LNCAP (cell line): Measurements from ENCODE around the gene SLC35E2B.

Experiments
- TF ChIP-seq, protein P1 (sequence below): fragments of 450-650 bp; IDR thresholded peaks from 2 replicates; pipeline ENCODE4 v1.5.1; 2017; ENCODE audit warnings: mild to moderate bottlenecking

Gene SLC35E2B

DNA sequence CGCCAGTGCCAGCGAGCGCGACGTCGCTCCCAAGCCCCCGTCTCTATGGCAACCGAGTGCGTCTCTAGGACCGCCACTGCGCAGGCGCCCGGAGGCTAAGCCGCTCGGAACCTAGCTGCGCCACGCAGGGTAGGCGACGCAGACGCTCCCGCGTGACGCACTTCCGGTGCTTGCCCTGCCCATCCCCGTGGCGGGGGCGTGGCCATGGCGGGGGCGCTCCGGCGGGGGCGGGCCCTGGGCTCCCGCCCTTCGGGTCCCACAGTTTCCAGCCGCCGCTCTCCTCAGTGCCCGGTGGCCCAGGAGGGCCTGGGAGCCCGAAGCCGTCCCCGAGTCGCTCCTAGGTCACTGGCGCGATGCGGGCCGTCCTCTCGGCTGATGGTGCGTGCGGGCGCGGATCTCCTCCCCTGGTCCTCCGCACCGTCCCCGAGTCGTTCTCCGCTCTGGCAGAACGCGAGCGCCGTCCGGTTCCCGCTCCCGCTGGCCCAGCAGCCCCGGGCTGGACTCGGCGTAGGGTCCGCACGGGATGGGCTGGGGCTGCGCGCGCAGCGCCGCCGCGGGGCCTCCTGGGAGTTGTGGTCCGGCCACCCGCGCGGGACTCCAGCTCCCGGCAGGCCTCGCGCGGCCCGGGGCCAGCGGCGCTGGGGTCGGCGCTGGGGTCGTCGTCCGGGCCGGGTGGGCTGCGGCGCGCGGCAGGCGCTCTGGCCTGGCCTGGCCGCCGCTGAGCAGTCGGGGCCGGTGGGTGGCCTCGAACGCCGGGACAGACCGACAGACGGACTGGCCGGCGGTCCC, 77.1 kb downstream of the SLC35E2B start, which contains the start of gene MIB2:
Gene MIB2 (plus strand): TSS at position 245 of the 789 bp plus-strand sequence. CDS start 7,953 bp downstream, outside the sequence.
- TF ChIP-seq, protein P1, sequence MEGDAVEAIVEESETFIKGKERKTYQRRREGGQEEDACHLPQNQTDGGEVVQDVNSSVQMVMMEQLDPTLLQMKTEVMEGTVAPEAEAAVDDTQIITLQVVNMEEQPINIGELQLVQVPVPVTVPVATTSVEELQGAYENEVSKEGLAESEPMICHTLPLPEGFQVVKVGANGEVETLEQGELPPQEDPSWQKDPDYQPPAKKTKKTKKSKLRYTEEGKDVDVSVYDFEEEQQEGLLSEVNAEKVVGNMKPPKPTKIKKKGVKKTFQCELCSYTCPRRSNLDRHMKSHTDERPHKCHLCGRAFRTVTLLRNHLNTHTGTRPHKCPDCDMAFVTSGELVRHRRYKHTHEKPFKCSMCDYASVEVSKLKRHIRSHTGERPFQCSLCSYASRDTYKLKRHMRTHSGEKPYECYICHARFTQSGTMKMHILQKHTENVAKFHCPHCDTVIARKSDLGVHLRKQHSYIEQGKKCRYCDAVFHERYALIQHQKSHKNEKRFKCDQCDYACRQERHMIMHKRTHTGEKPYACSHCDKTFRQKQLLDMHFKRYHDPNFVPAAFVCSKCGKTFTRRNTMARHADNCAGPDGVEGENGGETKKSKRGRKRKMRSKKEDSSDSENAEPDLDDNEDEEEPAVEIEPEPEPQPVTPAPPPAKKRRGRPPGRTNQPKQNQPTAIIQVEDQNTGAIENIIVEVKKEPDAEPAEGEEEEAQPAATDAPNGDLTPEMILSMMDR = no peak

DNA sequence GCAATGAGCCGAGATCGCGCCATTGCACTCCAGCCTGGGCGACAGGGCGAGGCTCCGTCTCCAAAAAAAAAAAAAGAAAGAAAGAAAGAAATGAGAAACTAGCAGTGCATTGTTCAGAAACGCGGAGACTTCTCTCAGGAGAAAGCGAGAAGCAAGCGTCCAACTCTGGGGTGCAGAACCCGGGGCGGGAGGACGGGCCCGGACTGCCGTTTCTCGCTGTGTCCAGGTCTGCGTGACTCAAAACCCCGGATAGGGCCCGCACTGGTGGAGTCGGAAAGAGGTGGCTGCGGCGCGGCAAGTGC, 77.7 kb downstream of the SLC35E2B start:
- TF ChIP-seq, protein P1 = no peak

DNA sequence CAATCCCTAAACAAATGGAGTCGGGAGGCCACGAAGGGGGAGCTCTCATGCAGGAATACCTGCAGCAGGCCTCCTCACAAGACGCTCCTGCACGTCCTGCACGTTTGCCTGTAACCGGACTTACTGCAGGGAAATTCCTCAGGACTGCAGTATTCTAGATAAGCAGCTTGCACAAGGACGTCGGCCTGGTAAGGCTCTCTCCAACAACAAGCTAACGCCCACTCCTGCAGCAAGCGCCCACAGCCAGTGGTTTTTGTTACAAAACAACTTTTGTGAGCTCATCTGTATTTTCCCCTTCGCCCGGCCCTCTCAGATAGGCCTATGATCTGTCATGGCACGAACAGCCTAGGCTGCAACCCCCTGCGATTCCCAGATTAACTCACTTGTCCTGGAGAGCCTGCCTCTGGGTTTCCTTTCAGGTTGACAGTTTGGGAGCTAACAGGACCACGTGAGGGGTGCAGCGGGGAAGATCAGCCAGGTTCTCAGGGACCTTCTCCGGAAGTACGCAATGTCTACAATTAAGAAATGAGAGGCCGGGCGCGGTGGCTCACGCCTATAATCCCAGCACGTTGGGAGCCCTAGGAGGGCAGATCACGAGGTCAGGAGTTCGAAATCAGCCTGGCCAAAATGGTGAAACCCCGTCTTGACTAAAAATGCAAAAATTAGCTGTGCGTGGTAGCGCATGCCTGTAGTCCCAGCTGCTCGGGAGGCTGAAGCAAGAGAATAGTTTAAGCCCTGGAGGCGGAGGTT, 78.2 kb downstream of the SLC35E2B start:
- TF ChIP-seq, protein P1 = no peak

DNA sequence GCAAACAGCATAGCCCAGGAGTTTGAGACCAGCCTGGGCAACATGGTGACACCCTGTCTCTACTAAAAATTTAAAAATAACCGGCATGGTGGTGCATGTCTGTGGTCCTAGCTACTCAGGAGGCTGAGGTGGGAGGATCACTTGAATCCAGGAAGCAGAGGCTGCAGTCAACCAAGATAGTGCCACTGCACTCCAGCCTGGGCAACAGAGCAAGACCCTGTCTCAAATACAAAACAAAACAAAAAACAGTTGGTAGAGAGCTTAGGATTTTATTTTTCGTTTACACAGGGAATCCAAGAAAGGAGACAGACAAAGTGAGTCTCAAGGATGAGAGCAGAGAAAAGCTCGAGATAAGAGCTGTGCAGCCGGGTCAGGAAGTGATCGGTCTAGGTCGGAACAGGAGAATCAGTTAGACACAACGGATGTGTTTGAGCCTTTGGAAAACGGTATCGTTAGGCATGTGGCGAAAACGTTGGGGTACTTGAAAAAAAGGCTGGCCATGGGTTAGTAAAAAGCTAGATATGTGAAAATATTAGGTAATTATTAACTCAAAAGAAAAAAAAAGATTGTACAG, 79.0 kb downstream of the SLC35E2B start:
- TF ChIP-seq, protein P1 = no peak

DNA sequence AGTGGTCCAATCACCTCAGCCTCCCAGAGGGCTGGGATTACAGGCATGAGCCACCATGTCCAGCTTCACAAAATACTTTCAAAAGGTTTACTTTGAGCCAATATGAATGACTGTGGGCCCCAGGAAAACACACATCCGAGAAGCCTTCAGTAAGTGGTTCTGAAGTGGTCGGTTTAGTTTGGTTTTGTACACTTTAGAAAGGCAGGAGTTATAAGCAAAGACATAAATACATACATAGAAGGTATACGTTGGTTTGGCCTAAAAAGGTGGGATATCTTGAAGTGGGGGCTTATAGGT, 80.5 kb downstream of the SLC35E2B start:
- TF ChIP-seq, protein P1 = no peak

DNA sequence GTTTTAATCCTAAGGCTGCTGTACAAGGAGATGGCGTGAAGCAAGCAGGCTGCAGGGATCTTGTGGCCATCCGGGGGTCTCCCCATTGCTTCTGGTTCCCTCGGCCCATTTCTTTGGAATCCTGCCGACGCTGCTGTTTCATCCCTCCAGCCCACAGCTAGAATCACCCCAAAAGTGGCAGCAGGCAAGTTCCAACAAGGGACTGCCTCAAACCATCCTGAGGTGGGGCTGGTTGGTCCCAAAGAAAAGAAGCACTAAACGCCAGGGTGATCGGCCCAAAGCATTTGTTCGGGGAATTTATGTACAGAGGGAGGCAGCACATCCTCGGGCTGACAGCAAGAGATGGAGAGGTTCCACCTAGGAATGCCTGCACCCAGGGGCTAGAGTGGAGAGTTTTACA, 81.8 kb downstream of the SLC35E2B start:
- TF ChIP-seq, protein P1 = no peak

DNA sequence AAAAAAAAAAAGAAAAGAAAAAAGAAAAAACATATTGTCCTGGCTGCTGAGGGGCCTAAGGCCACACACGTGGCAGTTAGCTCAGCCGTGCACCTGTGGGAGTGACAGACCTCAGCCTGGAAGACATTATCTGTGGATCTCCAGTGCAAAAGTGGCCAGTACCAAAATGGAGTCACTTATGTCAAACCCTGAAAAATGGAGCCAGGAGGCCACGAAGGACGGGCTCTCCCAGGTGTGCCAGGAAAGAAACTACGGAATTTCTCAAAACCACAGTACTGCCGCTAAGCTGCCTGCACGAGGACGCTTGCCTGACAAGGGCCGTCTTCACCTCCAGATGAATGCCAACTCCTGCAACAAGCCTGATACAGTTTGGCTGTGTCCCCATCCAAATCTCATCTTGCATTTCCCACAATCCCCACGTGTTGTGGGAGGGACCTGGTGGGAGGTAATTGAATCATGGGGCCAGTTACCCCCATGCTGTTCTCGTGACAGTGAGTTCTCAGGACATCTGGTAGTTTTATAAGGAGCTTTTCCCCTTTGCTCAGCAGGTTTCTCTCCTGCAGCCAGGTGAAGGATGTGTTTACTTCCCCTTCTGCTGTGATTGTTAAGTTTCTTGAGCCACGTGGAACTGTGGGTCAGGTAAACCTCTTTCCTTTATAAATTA, 82.6 kb downstream of the SLC35E2B start:
- TF ChIP-seq, protein P1 = no peak
